ENCODE measurements around the gene SLC6A5. TPM values are rescaled to one million over a fixed set of nuclear protein-coding genes. Genes with fewer than 3 reads are reported as not detected.

Gene SLC6A5
- total and polyA plus RNA-seq, 2 of the 4 experiments (the other 2 are of a cell fraction): not detected

DNA sequence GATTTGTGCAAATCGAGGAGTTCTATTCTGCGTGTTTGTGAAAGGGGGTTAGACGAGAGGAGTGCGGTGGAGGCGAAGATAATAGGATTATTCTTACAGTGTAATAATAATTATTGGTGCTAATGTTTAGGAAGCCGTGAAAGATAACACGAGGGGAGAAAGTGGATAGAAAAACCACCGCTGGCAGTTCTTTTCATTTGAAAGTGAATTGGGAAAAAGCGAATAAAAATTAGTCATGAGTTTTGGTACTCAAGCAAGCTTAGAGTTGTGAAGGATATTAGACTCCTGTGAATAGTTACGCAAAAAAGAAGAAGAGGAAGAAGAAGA is 575 bp downstream of the SLC6A5 start:
- Histone ChIP-seq H3K23ac (ENCODE audit: low read depth, low read length) (no peak overlapping the region), H3K14ac (replicated peaks; ENCODE audit: low read depth, low read length) (no peak overlapping the region), H4K91ac (ENCODE audit: insufficient read depth, low read depth, low read length) (no peak overlapping the region), H3K4ac (ENCODE audit: low read depth, low read length) (no peak overlapping the region), H3K27ac (ENCODE audit: insufficient read depth, low read length) (no peak overlapping the region), H3K27me3 (ENCODE audit: control insufficient read depth, insufficient read depth, low read length) (peaks cover 80% of the 10 kb centered on the region), H2AK9ac (replicated peaks; ENCODE audit: low read depth, low read length, poor library complexity) (no peak overlapping the region), H2BK15ac (ENCODE audit: low read depth, low read length) (no peak overlapping the region), H3K79me1 (ENCODE audit: low read depth in 1 of 2, low read length in 2 of 2) (no peaks in the 10 kb centered on the region), H2BK20ac (ENCODE audit: low read depth, low read length) (no peak overlapping the region), H3K18ac (ENCODE audit: low read depth, low read length) (no peak overlapping the region), H2BK120ac (ENCODE audit: low read depth, low read length) (no peak overlapping the region), H3K36me3 (ENCODE audit: control insufficient read depth, insufficient read depth, low read length) (no peaks in the 10 kb centered on the region), H4K20me1 (ENCODE audit: insufficient read depth, low read length) (no peaks in the 10 kb centered on the region), H3K9me1 (ENCODE audit: insufficient read depth, low read length) (no peaks in the 10 kb centered on the region), H3K4me1 (ENCODE audit: control insufficient read depth, insufficient read depth, low read length) (no peaks in the 10 kb centered on the region), H3K9ac (ENCODE audit: low read depth, low read length) (no peak overlapping the region), H3K4me2 (ENCODE audit: low read depth, low read length) (no peak overlapping the region), H3K4me3 (ENCODE audit: insufficient read depth, low read depth, low read length) (no peak overlapping the region), H2AFZ (replicated peaks; ENCODE audit: low read length, poor library complexity) (no peak overlapping the region), H2BK5ac (ENCODE audit: low read depth, low read length, poor library complexity, severe bottlenecking) (no peak overlapping the region), H3K56ac (ENCODE audit: extremely low read depth, insufficient read depth, low read length) (no peak overlapping the region), H2AK5ac (ENCODE audit: low read depth, low read length) (no peak overlapping the region), H4K8ac (ENCODE audit: low read depth in 2 of 2, low read length in 2 of 2) (no peak overlapping the region), H4K5ac (ENCODE audit: low read depth, low read length) (no peak overlapping the region), H3K9me3 (ENCODE audit: control insufficient read depth, insufficient read depth, low read length) (peaks cover 2% of the 10 kb centered on the region; the same call in 1 of the 2 replicates)
- BruUV-seq (replicated peaks): no TSS peak
- POLR2A ChIA-PET (ENCODE audit: unreplicated experiment): no interaction called here
- DNase-seq (no peak), ATAC-seq (ENCODE audit: low read depth) (no peak)
- intact Hi-C loops (cut with micrococcal nuclease): no loop called here
- in situ Hi-C loops (cut with MboI; ENCODE audit: low sequenced_read_pairs): loop anchor here (25.0 kb wide), 1 partner anchor 663 kb away; no protein-coding TSS in a partner anchor
- 11% methylated on average over 7 of the region's 10 CpGs; no CpG with 5 or more reads in 1 of the 2 experiments for WGBS, 2 experiments (ENCODE audit: extremely low coverage in 2 of 2, insufficient read length in 1 of 2)
- no peak for TF ChIP-seq SMC3 (IDR thresholded peaks at IDR 0.05; ENCODE audit: low read depth, low read length)
- TF ChIP-seq CTCF (conservative IDR thresholded peaks at IDR 0.05; ENCODE audit: low read depth, low read length): no peak
- no peak for TF ChIP-seq MAFK (IDR thresholded peaks at IDR 0.05; ENCODE audit: low read depth, low read length)
- TF ChIP-seq CEBPB (IDR thresholded peaks at IDR 0.05; ENCODE audit: low read depth, low read length): no peak
- TF ChIP-seq ELK1 (IDR thresholded peaks at IDR 0.05; ENCODE audit: borderline replicate concordance, low read depth, low read length): no peak
- TF ChIP-seq RAD21 (IDR thresholded peaks at IDR 0.05; ENCODE audit: low read length): no peak
- TF ChIP-seq MXI1 (IDR thresholded peaks at IDR 0.05; ENCODE audit: borderline replicate concordance, low read depth, low read length): no peak
- CTCF ChIA-PET: no interaction called here
- dilution Hi-C loops (cut with HindIII; ENCODE audit: low sequenced_read_pairs, unreplicated experiment): no loop called here

All from IMR-90 (cell line).